Measurements from ENCODE around the gene PKP4.

Gene PKP4

DNA sequence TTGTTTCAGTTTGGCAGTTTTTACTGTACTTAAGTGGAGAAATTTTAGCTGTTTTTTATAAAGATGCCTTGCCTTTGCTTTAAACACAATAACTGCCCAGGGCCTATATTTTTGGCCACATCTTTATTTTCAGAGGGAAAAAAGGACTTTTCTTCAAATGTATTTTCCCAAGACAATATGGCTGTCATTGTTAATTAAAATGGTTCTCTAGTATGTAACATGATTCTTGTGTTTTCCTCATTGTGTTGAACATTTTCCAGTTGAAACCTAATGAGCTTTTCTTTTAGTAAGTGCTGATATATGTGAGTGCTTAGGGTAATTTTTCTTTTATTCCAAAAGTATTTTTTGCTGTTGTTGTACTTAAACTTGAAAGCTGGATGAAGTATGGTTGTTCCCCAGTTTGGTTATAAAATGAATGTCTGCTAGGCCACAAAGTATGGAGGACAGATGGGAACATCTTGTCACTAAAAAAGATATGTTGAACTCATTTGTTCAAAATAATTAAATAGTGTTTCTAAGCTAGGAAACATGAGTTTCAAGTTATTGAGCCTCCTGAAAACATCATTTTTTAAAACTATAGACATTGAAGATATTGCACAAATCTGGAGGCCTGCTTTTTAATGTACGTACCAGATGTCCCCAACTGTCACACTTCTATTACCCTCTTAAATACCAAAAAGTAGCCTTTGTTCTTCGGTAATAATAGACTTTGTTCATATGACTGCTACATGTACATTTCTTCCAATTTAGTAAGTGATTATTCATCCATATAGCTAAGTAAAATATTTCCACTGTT lies 190.9 kb downstream of the PKP4 start:
- no peak for DNase-seq (ENCODE audit: low spot score)

DNA sequence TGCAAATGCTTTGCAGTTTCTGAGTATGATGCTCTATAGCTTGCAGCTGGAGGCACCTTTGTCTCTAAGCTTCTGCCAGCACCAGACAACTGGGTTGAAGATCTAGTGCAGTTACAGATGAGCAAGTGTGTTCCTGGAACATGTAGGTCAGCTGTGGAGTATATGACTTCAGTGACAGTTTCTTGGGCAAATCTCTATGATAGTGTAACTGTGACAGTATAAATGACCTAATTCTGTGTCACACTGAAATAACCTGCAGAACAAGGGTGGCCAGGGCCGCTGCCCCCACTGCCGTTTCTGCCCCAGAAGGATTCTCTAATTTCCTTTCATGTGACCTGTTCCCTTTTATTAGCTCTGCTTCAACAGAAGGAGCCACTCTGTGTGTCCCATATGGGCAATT lies 193.1 kb downstream of the PKP4 start:
- no peak for DNase-seq (ENCODE audit: low spot score)

DNA sequence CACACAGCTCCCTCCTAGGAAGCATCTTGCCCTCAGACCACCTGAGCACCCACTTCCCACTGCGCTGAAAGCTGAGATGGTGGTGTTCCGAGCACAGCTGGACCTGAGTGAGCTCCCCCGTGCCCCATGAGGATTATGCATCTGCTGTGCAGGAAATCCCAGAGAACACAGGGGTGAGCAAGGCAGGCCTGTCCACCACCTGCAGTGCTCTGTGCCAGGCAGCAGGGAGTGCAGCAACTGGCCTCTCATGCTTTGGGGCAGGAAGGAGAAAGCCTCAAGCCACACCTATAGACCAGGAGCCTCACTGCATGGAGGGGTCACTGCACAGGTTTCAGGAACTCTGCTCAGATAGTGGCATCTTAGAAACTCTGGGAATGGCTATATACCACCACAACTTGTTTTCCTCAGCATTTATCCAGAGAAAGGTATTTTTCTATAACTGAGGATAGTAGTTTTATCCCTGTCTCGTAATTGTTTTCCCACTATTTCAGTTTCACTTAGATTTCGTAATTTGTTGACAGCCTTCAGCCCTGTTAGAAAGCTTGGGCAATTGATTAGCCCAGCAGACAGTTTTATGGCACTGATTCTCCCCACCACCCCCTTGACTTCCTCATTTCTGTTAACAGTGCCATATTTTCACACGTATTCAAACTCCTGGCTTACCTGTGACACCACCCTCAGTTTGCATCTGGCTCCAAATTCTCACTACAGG lies 194.1 kb downstream of the PKP4 start:
- DNase-seq (ENCODE audit: low spot score): no peak

DNA sequence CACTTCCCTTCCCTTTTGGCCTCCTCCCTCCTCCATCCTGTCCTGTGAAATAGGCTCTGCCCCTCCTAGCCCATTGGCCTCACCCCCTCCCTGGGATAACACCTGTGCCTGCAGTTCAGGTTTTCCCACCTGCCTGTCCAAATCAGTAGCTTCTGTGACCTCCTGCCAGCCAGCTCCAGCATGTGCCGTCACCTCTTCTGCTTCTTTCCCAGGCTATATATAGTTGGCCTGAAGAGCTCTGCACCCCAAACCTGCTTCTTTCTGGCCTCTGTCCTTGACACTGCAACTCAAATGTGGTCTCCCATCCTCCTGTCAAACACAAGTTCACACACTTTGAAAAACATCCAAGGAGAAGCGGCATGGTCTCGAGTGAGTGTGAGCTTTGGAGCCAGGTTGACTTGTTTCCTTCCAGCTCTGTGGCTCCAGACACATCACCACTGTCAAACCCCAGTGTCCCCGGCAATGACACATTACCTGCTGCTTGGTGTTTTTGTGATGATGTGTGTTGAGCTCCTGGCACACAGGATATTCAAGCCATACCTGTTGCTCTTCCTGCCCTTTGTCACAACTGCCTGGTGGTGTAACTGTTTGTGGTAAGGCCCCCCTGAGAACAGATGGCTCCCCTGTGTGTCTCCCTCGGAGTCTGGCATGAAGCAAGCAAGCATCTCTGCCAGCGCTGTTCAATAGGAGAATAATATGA lies 194.8 kb downstream of the PKP4 start:
- no peak for DNase-seq (ENCODE audit: low spot score)

DNA sequence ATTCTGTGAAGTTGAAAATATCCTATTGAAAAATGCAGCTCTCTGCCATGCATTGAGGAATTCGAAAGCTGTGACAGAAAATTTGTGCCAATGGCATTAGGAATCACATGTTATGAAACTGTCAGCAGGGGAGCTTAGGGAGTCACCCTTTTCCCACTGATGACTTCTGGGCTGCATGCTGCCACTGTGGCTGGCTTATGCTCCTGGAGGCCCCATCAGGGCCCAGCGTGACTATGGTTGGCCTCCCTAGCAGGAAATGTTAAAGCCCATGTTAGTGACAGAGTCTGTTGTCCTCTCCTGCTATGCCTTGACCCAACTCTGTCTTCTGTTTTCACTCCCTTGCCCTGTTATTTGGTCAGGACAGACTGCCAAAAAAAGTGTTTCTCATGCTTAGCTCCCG lies 198.9 kb downstream of the PKP4 start:
- DNase-seq (ENCODE audit: low spot score): no peak

DNA sequence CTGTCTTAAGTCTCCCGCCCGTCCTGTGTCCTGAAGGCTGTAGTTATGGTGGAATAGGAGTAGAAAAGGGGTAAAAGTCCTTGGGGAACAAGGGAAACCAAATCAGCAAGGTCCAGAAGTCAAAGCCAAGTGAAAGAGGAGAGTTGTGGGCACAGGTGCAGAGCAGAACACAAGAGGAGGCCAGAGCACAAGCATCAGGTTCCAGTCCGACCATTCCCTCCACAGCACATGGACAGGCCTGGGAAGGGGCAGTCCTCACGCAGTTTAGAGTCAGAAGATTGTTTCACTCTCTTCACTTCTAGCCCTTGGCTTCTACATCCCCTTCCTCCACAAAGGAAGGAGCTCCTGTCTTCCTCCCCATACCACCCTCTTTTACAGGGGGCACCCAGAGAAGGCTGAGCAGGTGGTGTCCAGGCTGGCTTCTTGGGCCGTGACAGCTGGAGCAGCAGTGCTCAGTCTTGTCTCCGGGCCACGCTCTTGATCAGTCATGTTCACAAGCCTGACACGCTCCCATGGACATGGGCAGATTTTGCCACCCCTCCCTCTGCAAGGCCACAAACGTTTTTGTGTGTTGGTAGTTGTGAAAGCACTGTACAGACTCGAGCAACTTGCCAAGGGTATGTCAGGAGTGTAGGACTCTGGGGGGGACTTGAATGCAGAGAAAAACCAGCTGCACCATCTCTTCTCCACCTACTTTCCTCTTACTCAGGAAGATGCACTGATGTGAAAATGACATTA lies 199.9 kb downstream of the PKP4 start:
- DNase-seq (ENCODE audit: low spot score): no peak

DNA sequence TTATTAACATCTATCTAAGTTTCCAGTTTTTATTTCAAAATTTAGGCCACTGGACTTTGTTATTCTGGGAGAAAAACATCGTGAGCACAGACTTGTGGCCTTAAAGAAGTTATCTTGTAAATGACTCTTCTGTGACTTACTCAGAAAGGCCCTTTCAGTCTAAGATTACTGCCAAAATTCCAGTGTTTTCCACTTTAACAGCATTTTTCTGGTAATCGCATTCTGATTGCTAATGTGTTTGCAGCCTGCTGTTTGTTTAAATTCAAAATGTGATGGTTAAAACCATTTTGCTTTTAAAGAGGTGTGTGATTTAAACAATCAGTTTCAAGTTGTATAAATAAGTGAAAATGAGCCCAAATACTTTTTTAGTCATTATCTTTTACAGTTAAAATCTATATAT lies 201.6 kb downstream of the PKP4 start:
- DNase-seq (ENCODE audit: low spot score): no peak

DNA sequence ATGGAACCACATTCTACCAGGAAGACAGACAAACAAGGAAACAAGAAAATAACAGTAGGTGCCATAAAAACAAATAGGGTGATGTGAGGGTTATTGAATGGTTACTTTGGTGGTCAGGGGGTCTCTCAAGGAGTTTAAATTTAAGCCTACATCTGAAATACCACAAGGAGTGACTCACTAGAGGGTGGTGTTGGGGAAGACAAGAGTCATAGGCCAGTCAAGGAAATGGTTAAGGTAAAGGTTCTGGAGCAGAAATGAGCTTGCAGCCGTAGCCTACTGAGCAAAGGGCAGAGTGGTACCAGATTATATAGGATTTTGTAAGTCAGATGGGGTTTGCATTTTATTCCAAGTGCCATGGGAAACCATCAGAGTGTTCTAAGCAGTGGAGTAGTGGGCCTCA lies 202.7 kb downstream of the PKP4 start:
- no peak for DNase-seq (ENCODE audit: low spot score)

DNA sequence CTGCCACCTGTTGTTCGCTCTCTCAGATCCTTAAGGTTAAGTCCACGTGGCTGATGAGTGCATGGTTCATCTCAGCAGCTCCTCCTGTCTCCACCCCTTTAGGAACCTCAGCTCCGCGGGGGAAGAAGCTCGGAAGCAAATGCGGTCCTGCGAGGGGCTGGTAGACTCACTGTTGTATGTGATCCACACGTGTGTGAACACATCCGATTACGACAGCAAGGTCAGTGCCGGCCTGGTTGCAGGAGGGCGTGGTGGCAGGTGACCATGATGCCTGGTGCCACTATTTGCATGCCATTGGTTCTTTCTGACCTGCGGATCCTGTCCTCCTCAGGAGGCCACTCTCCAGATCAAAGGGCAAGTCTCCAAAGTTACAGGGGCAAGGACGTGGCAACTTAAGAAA lies 204.5 kb downstream of the PKP4 start:
- no peak for DNase-seq (ENCODE audit: low spot score)

DNA sequence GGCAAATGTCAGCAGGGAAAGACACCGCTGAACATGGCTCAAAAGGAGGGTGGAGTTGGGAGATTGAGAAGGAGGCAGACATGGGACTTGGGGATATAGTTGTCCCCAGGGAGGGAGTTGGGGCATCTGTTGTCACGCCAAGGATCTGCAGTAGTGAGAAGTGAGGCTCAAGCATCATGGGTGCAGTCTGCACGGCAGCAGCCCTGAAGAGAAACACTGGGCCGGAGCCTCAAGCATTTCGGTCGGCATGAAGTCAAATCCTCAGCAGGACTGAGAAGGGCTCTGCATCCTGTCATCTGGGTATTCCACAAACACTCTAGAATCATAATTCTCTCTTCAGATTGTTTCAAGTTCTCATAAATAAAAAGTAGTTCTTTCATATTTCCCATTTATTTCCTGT lies 205.7 kb downstream of the PKP4 start:
- no peak for DNase-seq (ENCODE audit: low spot score)

DNA sequence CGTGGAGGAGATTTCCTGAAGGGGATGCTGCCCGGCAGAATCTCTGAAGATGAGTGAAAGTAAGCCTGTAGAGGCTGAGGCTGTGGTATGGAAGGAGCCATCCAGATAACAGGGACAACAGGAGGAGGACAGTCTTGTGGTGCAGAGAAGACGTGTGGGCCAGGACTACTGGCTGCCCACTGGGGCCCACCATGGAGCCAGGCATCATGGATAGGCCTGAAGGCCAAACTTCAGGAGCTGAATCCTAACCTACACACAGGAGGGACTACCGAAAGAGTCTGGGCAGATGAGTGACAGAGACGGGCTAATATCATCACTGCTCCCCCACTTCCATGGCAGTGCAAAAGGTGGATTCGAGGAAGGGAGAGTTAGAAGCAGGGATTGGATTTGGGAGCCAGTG lies 207.0 kb downstream of the PKP4 start:
- DNase-seq (ENCODE audit: low spot score): no peak

DNA sequence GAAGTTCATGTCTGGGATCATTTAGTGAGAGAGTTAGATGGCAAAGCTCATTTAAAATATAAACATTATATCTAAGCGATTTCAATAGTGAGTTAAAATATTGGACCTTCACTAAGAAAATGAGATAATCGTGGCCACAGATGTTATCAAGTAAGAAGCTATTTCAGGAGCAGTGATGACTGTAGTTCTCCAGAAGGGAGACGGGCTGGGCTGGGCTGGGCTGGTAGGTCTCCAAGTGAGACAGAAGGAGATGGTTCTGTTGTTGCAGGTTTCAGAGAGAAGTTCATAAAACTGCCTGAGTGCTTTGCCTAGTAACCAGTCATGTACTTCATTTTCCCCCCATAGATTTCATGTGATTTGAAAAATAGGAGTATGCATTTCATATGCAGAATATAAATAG lies 208.2 kb downstream of the PKP4 start:
- no peak for DNase-seq (ENCODE audit: low spot score)

DNA sequence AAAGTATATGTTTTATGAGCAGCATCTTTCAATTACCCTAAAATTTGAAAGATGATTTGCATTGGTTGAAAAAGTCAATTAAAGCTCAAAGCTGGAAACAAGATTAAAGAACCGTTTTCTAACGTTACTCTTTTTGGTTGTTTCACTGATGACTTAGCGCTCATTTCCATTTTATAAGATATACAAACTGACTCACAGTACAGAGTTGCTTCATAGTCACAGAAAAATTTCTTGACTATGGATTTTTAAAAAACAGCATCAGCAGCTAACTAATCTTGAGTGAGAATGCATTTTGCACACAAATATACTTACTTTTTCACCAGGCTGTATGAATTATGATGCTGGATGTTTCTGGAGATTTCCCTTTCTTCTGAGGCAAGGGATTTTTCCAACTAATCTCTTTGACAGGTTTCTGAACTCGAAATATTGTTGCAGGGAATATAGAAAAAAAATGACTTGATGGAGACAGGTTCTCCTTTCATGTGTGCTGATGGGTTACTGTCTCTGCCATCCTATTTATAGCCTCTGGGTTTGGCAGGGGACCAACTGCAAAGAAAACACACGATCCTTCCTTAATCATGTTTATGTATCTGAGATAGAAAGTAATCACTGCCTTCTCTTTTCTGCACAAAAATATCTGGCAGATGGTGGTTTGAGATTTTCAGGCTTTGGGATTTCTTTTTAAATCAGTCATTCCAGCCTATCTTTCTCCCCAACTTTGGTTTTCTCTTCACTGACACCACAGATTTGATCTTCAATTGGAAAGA lies 209.0 kb downstream of the PKP4 start:
- DNase-seq (ENCODE audit: low spot score): no peak

DNA sequence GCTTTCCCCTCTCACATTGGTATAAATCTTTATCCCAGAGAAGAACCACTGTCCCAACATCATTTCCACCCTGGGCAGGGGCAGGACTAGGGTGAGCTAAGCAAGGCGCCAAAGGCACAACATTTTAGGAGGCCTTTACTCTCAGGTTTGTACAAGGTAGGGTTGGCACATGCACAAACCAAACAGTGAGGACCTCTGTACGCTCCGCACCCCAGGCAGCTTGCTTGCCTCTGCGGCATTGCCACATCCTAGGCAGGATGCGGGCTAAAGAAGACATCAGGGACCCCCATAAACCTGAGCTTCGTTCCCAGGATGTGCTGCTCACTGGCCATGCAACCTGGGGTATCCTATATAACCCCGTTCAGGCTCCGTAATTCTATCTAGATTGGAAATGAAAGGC lies 210.2 kb downstream of the PKP4 start:
- no peak for DNase-seq (ENCODE audit: low spot score)

DNA sequence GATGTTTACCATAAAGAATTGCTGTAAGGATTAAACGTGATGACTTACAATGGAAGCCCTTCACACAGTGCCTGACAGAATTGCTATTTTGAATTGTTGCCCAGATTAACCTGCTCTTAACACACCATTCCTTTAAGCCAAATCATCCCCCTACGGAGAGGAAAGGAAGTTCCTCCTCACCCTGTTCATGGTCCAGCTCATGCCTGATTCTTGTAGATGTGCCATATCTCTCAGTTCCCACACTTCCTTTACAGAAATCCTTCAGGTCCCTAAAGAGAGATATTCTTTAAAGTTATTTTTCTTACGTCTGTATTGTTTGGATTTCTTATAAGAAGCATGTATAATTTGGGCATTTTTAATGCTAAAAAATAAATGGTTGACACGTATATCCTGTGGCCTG lies 210.8 kb downstream of the PKP4 start:
- DNase-seq (ENCODE audit: low spot score): no peak

DNA sequence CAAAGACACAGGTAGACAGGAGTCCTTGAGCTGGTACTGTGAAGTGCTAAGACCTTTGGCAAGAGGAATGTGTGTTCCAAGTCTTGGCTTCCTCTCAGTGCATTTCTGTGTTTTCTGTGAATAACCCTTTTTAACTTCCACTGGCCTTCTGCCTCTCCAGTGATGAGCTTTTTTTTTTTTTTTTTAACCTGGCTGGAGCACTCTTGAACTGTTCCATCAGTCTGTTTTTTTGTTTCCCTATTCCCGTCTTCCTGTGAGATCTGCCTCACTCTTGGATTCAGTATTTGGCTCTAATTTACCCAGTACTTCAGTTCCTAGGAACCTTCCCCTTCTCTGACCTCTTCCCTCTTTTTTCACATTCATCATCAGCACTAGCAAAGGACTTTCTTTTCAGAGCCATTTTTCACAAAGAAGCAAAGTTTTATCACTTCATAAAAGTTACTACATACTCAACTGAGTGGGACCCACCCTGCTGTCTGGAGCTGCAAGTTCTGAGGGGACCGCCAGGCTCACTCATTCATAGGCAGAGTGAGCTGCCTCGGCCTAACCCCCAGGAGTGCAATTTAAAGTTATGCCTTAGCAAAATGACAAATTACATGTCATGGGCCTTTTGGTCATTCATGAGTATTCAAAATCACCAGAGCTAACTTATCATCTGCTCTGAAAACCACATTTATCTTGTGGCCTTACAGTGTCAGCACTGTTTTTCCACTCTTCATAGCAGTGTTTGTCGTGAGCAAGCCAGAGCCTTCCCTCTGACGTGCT lies 211.4 kb downstream of the PKP4 start:
- no peak for DNase-seq (ENCODE audit: low spot score)

DNA sequence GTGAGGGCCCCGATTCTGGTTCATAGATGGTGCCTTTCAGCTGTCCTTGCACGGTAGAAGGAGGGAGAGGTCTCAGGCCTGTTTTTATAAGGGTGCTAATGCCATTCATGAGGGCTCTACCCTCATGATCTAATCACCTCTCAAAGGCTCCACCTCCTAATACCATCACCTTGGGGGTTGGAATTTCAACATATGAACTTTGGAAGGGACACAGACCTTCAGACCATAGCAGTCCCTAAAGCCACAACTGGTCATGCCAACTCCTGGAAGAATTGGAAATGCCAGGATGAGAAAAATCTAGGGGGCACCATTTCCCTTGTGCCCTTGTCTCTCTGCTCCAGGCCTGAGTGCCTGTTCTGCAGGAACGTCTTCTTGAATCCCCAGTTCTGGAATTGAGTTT lies 213.5 kb downstream of the PKP4 start:
- no peak for DNase-seq (ENCODE audit: low spot score)

DNA sequence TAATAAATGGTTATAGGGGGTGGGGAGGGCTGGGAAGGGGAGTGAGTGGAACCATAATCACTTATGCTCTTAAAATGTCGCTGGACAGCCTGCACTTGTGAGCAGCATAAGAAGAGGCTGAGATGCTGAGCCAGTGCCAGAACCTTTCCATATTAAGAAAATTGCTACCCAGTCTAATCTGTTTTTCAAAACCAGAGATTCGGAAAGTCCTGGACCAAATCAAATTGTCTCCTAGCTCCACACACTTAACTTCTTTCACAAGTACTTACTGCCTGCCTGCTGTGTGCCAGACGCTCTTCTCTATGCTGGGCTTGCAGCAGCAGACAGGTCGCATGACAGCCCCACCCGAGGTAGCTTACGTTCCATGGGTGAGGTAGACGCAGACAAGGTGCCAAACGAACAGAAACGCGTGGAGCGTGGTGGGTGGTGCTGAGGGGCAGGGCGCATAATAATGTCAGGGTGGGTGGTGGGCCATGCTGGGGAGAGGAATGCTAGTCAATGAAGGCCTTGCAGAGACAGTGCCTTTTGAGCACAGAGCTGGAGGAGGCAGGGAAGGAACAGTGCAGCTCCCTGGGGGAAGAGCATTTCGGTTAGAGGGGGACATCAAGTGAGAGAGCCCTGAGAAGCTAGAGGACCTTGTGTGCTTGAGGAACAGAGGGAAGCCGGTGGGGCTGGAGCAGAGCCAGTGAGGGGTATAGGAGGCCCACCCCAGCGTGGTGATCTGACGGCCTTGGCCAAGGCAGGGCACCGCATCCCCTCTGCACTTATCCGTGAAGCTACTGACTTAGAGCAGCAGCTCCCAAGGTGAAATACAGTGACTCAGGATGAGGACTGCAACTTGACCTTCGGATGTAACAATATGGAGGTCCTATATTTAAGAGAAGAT lies 214.9 kb downstream of the PKP4 start:
- no peak for DNase-seq (ENCODE audit: low spot score)

DNA sequence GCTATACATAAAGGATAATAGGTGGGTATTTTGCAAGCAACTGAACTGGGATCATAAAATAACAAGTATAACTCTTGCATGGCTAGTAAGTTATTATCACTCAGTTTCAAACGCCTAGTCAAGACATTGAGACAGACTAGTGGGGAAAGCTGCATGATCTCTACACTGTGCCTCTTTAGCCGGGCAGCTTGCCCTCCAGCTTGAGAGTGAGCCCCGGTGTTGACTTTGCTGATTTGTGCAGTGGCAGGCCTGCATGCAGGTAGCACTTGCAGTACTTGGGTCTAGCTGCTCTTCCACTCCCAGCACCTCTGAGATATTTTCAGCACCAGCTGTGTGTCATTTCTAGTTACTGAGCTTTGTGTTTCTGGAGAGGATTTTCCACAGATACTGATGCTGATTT lies 219.5 kb downstream of the PKP4 start:
- DNase-seq (ENCODE audit: low spot score): no peak

DNA sequence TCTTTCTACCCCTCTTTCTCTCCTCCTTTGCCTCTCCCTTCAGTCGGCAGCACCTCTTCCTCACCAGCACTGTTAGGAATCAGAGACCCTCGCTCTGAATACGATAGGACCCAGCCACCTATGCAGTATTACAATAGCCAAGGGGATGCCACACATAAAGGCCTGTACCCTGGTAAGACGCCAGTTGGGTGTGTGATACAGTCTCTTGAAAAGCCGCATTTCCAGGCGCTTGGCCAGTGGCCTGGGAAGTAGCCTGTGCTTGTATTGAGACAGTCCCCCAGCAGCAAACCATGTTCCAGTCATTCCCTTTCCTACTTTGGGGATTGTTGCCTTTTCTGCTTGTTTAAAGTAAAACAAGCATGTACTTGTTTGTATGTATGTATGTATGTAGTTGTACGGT lies 219.9 kb downstream of the PKP4 start:
- DNase-seq (ENCODE audit: low spot score): no peak
